Thoracic aorta (tissue), 2 donors: ENCODE results near the gene OR1J4. TPM values are rescaled to one million over a fixed set of nuclear protein-coding genes. Genes with fewer than 3 reads are reported as not detected.

Source experiments
- ATAC-seq: fragments of 150-250 bp; one replicate; pipeline ENCODE4 v1.8.0; 2017; ENCODE audit warnings: low read depth; ENCODE audit not compliant: insufficient number of reproducible peaks, low FRiP score
- DNase-seq: peaks from one replicate; pipeline ENCODE4 v3.0.0-alpha.2; 2020; ENCODE audit warnings: low spot score
- H3K27ac ChIP-seq, 2 donors: fragments of 200-600 bp; sonication (generic); 1 replicate in 1 of 2; 2 replicates in 1 of 2; pipeline ENCODE4 v1.5.1; 2016; ENCODE audit warnings: mild to moderate bottlenecking in 2 of 2, moderate library complexity in 2 of 2
- H3K27me3 ChIP-seq: fragments of 200-600 bp; sonication (generic); replicated peaks from 2 replicates; pipeline ENCODE4 v1.6.0; 2016; ENCODE audit warnings: mild to moderate bottlenecking; ENCODE audit not compliant: insufficient read depth
- H3K36me3 ChIP-seq: fragments of 200-600 bp; sonication (generic); one replicate; pipeline ENCODE4 v1.5.1; 2016
- H3K4me1 ChIP-seq, 2 donors: fragments of 200-600 bp; sonication (generic); 1 replicate in 1 of 2; 2 replicates in 1 of 2; pipeline versions ENCODE4 v1.5.1 to v1.6.0; 2016; ENCODE audit warnings: low read depth in 2 of 2, mild to moderate bottlenecking in 1 of 2; ENCODE audit not compliant: control insufficient read depth in 1 of 2
- H3K4me3 ChIP-seq: fragments of 200-600 bp; sonication (generic); 2 replicates; pipeline ENCODE4 v1.5.1; 2016; ENCODE audit warnings: mild to moderate bottlenecking
- H3K9me3 ChIP-seq: fragments of 200-600 bp; sonication (generic); 2 replicates; pipeline ENCODE4 v1.5.1; 2016
- total RNA-seq, 2 donors: library from RNA; depleted of rRNA; stranded (reverse); fragments of >200 nt; gene quantifications; one replicate each; pipeline versions ENCODE4 v1.1.0 to v1.2.3, GENCODE V29; 2016
- TF ChIP-seq, protein P1 (sequence below): fragments of 200-600 bp; sonication (generic); IDR thresholded peaks from one replicate; pipeline ENCODE4 v1.5.1; 2019; ENCODE audit warnings: antibody characterized with exemption

OR1J4 gene, protein sequence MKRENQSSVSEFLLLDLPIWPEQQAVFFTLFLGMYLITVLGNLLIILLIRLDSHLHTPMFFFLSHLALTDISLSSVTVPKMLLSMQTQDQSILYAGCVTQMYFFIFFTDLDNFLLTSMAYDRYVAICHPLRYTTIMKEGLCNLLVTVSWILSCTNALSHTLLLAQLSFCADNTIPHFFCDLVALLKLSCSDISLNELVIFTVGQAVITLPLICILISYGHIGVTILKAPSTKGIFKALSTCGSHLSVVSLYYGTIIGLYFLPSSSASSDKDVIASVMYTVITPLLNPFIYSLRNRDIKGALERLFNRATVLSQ
- total RNA-seq, result not detected

DNA sequence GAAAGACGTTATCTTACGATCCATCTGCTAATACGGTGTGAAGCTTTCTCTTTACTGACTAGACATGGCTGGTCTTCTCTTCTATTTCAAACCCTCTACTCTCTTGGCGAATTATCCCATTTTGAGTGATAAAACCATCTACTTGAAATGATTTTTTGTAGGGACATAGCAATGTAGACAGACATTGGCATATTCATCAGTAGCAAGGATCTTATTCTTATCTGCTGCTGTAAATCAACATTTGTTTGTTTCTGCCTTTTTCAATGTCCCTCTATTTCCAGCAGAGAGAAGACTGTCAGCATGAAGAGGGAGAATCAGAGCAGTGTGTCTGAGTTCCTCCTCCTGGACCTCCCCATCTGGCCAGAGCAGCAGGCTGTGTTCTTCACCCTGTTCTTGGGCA is at the start of gene OR1J4:
Gene OR1J4 (plus strand): TSS at position 301 of the 400 bp plus-strand sequence. CDS start 0 bp downstream, at position 301.
- H3K9me3 ChIP-seq, result no peaks in the 10 kb centered on the region
- H3K4me1 ChIP-seq, result no peaks in the 10 kb centered on the region
- no peak for ATAC-seq
- TF ChIP-seq, protein P1, sequence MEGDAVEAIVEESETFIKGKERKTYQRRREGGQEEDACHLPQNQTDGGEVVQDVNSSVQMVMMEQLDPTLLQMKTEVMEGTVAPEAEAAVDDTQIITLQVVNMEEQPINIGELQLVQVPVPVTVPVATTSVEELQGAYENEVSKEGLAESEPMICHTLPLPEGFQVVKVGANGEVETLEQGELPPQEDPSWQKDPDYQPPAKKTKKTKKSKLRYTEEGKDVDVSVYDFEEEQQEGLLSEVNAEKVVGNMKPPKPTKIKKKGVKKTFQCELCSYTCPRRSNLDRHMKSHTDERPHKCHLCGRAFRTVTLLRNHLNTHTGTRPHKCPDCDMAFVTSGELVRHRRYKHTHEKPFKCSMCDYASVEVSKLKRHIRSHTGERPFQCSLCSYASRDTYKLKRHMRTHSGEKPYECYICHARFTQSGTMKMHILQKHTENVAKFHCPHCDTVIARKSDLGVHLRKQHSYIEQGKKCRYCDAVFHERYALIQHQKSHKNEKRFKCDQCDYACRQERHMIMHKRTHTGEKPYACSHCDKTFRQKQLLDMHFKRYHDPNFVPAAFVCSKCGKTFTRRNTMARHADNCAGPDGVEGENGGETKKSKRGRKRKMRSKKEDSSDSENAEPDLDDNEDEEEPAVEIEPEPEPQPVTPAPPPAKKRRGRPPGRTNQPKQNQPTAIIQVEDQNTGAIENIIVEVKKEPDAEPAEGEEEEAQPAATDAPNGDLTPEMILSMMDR, result no peak
- H3K27ac ChIP-seq, result no peak within 1 kb of the TSS
- DNase-seq, result no peak
- no peaks in the 10 kb centered on the region for H3K27me3 ChIP-seq
- no peak within 1 kb of the TSS for H3K4me3 ChIP-seq
- H3K36me3 ChIP-seq, result no peaks in the 10 kb centered on the region

DNA sequence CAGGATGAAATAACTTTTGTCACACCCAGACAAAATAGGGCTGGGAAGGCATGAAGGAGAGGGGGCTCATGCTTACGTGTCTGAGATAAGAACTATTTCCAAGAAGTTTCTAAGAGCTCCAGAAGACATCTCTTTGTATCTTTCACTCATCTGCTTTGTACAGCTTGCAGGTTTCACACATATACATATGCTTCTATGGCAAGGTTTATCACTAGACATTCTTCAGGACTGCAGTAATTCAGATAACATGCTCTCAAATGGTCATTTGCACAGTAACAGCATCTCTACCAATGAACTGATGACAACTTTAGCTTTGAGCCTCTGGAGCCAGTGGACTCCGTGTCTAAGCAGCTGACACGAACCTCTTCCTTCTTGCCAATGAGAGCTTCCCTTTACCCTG is 44.4 kb upstream of the OR1J4 start:
- TF ChIP-seq, protein P1, result no peak
- Histone ChIP-seq H3K27ac (no peak overlapping the region), H3K36me3 (no peaks in the 10 kb centered on the region), H3K9me3 (no peaks in the 10 kb centered on the region), H3K4me1 (no peaks in the 10 kb centered on the region), H3K4me3 (no peak overlapping the region), H3K27me3 (no peaks in the 10 kb centered on the region)
- DNase-seq (no peak), ATAC-seq (no peak)

DNA sequence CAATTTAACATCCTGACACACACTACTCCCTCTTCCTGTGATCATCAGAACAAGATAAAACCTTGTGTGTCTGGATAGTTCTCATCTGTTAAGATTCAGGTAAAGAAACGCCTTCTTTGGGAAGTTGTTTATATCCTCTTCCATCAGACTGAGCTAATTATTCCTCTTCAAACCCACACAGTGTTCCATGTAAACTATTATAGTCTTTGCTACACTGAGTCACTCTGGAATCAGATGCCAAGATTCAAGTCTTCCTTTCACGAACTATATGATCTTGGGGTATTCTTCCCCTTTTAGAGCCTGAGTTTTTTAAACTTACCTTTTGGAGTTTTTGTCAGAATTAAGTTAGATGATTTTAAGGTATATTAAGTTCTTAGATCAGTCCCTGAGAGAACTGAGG is 43.2 kb upstream of the OR1J4 start:
- no peaks in the 10 kb centered on the region for H3K4me1 ChIP-seq
- no peaks in the 10 kb centered on the region for H3K9me3 ChIP-seq
- DNase-seq (no peak), ATAC-seq (no peak)
- H3K36me3 ChIP-seq, result no peaks in the 10 kb centered on the region
- H3K27me3 ChIP-seq, result no peaks in the 10 kb centered on the region
- no peak overlapping the region for H3K27ac ChIP-seq
- TF ChIP-seq, protein P1, result no peak
- no peak overlapping the region for H3K4me3 ChIP-seq

DNA sequence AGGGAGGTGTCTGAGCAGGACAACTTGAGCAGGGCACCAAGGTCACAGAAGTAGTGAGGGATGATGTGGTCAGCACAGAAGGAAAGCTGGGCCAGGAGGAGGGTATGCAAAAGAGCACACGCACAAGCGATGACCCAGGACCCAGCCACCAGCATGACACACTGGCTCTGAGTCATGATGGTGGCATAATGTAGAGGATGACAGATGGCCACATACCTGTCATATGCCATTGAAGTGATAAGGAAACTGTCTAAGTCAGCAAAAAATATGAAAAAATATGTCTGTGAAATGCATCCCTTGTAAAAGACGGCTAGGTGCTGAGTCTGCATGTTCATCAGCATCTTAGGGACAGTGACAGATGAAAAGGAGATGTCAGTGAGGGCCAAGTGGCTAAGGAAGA is 41.6 kb upstream of the OR1J4 start:
- no peaks in the 10 kb centered on the region for H3K27me3 ChIP-seq
- TF ChIP-seq, protein P1, result no peak
- no peak overlapping the region for H3K4me3 ChIP-seq
- no peak for DNase-seq
- H3K27ac ChIP-seq, result no peak overlapping the region
- no peak for ATAC-seq
- H3K4me1 ChIP-seq, result no peaks in the 10 kb centered on the region
- no peaks in the 10 kb centered on the region for H3K36me3 ChIP-seq
- no peaks in the 10 kb centered on the region for H3K9me3 ChIP-seq

DNA sequence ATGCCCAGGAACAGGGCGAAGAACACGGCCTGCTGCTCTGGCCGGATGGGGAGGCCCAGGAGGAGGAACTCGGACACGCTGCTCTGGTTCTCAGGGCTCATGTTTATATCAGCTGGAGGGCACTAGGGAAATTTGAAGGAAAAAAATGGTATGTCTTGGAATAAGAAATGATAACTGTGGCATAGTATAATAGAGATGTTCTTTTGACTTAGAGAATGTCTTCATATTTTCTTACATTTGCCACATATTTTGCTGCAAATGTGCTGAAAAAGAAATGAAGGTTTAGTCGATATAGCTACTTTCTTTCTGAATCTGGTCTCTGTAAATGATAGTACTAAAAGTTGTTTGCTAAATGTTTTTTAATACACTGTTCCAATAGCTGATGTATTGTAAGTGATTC is 41.1 kb upstream of the OR1J4 start, which contains the start of gene OR1J1:
Gene OR1J1 (minus strand): TSS at position 101 of the 400 bp plus-strand sequence. CDS start 0 bp downstream, at position 101.
- Histone ChIP-seq H3K27ac (no peak within 1 kb of the TSS), H3K4me3 (no peak within 1 kb of the TSS), H3K27me3 (no peaks in the 10 kb centered on the region), H3K36me3 (no peaks in the 10 kb centered on the region), H3K9me3 (no peaks in the 10 kb centered on the region), H3K4me1 (no peaks in the 10 kb centered on the region)
- ATAC-seq (no peak), DNase-seq (no peak)
- TF ChIP-seq, protein P1, result no peak
